Thoracic aorta endothelial cell (primary cell): ENCODE data around the gene TMBIM1. TPM values are rescaled to one million over a fixed set of nuclear protein-coding genes. Genes with fewer than 3 reads are reported as not detected.

Experiments
- small RNA-seq: library from RNA; depleted of rRNA; stranded (forward); fragments of <200 nt; gene quantifications from one replicate; pipeline ENCODE3, GENCODE V24; 2012
- total RNA-seq: library from RNA; depleted of rRNA; stranded (reverse); fragments of >200 nt; gene quantifications from 2 replicates; pipeline ENCODE4 v1.2.3, GENCODE V29; 2012

Gene TMBIM1, protein sequence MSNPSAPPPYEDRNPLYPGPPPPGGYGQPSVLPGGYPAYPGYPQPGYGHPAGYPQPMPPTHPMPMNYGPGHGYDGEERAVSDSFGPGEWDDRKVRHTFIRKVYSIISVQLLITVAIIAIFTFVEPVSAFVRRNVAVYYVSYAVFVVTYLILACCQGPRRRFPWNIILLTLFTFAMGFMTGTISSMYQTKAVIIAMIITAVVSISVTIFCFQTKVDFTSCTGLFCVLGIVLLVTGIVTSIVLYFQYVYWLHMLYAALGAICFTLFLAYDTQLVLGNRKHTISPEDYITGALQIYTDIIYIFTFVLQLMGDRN
- 90.4 and 119 TPM in 2 replicates for total RNA-seq

DNA sequence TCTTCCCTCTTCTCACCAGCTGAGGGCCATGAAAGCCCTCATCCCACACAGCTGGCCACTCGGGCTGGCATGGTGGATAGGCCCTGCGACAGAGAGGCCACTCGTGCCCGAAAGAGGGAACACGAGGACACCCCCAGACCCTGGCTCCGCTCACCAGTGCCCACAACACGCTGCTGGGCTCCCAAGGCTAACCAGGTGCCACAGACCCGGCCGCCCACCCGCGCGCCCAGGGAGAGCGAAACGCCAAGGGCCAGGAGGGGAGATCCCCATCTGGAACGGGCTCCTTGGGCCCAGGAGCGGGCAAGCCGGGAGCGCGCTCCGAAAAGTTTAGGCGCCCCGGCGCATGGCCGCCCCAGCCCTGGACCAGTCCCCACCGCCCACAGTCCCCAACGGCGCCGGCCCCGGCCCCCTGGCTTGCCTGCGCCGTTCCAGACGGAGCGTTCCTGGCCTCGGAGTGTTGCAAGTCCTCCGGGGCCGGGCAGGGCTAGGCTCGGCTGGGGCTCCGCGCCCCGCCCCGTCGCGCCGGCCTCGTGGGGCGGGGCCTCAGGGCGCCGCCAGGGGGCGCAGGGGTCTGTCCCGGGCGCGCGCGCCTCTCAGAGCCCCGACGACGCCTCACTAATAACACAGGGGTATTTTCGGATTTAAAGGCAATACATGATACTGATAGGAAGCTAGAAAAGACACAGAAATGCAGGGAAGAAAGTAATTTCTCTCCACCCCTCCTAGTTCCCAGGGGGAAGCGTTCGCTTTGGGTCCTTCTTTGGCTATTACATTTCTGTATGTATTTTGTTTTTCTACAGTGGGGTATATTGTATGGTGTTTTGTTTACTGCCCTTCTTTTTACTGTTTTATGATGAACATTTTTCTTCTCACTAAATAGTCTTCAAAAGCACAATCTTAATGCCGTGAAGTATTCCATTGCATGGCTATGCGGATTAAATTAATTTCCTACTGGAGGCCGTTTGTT is at the start of gene TMBIM1:
Gene TMBIM1 (minus strand): TSS at position 456 of the 967 bp plus-strand sequence. CDS start 10,362 bp downstream, outside the sequence.

DNA sequence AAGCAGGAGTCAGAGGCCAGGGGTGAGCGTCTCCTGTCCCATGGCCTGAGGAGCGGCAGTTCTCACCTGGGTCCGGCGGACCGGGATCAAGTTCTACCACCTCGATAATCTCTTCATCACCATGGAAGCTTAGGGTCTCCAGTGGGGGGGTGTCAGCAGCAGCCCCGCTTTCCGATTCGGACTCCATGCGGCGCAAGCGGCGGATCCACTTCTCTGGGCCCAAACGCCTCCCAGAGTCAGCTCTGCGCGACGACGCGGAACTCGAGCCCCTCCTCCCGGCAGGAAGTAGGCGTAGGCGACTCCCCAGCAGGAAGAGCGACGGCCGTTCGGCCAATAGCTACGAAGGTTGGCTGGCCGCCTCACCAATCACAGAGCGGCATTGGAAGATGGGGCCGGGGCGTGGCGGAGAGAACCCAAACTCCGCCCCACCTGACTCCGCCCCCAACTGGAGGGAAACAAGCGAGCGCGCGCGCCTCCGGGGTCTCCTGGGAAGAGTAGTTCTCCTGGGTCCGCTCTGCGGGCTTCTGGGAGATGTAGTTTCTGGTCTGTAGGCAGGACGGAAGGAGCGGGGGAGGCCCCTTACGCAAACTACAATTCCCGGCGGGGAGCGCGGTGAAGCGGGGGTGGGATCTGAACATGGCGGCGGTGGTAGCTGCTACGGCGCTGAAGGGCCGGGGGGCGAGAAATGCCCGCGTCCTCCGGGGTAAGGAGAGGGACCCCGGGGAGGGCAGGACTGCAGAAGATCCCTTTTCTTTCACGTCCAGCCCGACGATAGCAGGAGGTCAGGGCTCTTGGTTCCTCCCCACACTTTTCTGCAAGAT is 22.2 kb downstream of the TMBIM1 start, which contains the start of the genes AAMP and PNKD:
Gene AAMP (minus strand): TSS at position 238 of the 821 bp plus-strand sequence. CDS start 51 bp downstream, at position 187.
Gene PNKD (plus strand): TSS at position 620 of the 821 bp plus-strand sequence. CDS start 17 bp downstream, at position 637.

DNA sequence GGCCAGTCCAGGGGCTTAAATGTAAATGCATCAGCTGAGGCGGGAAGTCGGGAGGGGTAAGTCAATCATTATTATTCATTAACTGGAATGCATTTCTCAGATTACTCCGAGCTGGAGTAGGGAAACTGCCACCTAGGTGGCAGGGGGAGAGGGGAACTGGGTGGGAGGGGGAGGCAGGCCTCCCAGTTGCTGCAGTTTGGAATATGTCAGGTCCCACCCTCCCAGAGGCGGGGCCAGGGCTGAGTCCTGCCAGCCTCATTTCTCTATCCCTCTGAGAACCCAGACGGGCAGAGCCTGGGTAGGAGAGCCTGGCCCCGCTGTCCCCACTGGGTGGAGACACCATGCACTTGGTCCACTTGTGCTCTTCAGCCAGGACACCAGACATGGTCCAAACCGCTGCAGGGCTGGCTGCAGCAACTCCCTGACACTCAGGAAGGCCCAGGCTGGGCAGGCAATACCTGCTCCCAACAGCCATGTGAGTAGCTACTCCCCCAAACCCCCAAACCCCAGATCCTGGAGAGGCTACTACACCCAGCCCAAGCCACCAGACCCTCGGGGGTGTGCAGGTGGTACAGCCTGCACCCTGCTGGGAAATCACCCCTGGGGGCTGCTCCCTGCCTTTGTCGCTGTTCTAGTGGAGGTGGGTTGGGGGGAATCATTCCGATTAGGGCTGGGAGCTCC is 31.4 kb downstream of the TMBIM1 start, which contains the start of gene GPBAR1:
Gene GPBAR1 (plus strand): TSS at position 274 of the 681 bp plus-strand sequence. CDS start 1,710 bp downstream, outside the sequence.

Small RNAs within 50 kb of the gene (small RNA-seq; reads per million reads assigned to genes)
- not detected for gene MIR6810

Other genes with a start within 250 kb of the TMBIM1 start
- gene RUFY4, start 223.2 kb downstream of the TMBIM1 start, total RNA-seq: not detected in 2 replicates
- gene CXCR2, start 166.5 kb downstream of the TMBIM1 start, total RNA-seq: not detected in 2 replicates
- not detected in 2 replicates for gene CXCR1, start 125.5 kb downstream of the TMBIM1 start, total RNA-seq
- 541 and 551 TPM in 2 replicates for gene ARPC2, start 75.3 kb downstream of the TMBIM1 start, total RNA-seq
- gene GPBAR1, start 31.5 kb downstream of the TMBIM1 start, total RNA-seq: 0.07 and 0.40 TPM in 2 replicates
- 87.4 and 97.3 TPM in 2 replicates for gene AAMP, start 22.4 kb downstream of the TMBIM1 start, total RNA-seq
- 14.2 and 21.2 TPM in 2 replicates for gene PNKD, start 22.0 kb downstream of the TMBIM1 start, total RNA-seq
- gene CATIP, start 64.4 kb upstream of the TMBIM1 start, total RNA-seq: not detected in 2 replicates
- 0.13 TPM in 1 of 2 replicates, not detected in the other for gene SLC11A1, start 89.8 kb upstream of the TMBIM1 start, total RNA-seq
- gene CTDSP1, start 107.4 kb upstream of the TMBIM1 start, total RNA-seq: 58.5 and 63.2 TPM in 2 replicates
- not detected in 2 replicates for gene VIL1, start 126.6 kb upstream of the TMBIM1 start, total RNA-seq